Measurements from ENCODE around the gene PIP5K1C.

GRCh38 chr19:3659746-3660112 is 40.5 kb downstream of the PIP5K1C start:
- TF ChIP-seq, protein P1, sequence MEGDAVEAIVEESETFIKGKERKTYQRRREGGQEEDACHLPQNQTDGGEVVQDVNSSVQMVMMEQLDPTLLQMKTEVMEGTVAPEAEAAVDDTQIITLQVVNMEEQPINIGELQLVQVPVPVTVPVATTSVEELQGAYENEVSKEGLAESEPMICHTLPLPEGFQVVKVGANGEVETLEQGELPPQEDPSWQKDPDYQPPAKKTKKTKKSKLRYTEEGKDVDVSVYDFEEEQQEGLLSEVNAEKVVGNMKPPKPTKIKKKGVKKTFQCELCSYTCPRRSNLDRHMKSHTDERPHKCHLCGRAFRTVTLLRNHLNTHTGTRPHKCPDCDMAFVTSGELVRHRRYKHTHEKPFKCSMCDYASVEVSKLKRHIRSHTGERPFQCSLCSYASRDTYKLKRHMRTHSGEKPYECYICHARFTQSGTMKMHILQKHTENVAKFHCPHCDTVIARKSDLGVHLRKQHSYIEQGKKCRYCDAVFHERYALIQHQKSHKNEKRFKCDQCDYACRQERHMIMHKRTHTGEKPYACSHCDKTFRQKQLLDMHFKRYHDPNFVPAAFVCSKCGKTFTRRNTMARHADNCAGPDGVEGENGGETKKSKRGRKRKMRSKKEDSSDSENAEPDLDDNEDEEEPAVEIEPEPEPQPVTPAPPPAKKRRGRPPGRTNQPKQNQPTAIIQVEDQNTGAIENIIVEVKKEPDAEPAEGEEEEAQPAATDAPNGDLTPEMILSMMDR (IDR thresholded peaks at IDR 0.05) = no peak
- no peak for TF ChIP-seq POLR2A (IDR thresholded peaks at IDR 0.05)

Measured in body of pancreas (tissue), 4 donors.